Ishikawa (cell line): ENCODE measurements around the gene TUBGCP2.

Experiments
- CEBPB ChIP-seq: IDR thresholded peaks from 2 replicates; pipeline ENCODE4 v1.6.1; 2012
- CREB1 ChIP-seq: IDR thresholded peaks from 2 replicates; pipeline ENCODE4 v1.6.1; 2012; ENCODE audit warnings: low read depth
- EGR1 ChIP-seq: IDR thresholded peaks from 2 replicates; pipeline ENCODE4 v1.6.1; 2012
- EP300 ChIP-seq: IDR thresholded peaks from 2 replicates; pipeline ENCODE4 v1.6.1; 2012; ENCODE audit warnings: borderline replicate concordance
- FOXM1 ChIP-seq: IDR thresholded peaks from 2 replicates; pipeline ENCODE4 v1.6.1; 2012; ENCODE audit warnings: low read depth, borderline replicate concordance
- NFIC ChIP-seq: IDR thresholded peaks from 2 replicates; pipeline ENCODE4 v1.6.1; 2012
- RAD21 ChIP-seq: IDR thresholded peaks from 2 replicates; pipeline ENCODE4 v1.6.1; 2012; ENCODE audit warnings: low read depth
- REST ChIP-seq: IDR thresholded peaks from 2 replicates; pipeline ENCODE4 v1.6.1; 2012; ENCODE audit warnings: low read depth, mild to moderate bottlenecking
- TAF1 ChIP-seq: IDR thresholded peaks from 2 replicates; pipeline ENCODE4 v1.6.1; 2012; ENCODE audit warnings: low read depth, mild to moderate bottlenecking
- TCF12 ChIP-seq: IDR thresholded peaks from 2 replicates; pipeline ENCODE4 v1.6.1; 2012; ENCODE audit warnings: low read depth
- TEAD4 ChIP-seq: IDR thresholded peaks from 2 replicates; pipeline ENCODE4 v1.6.1; 2012
- YY1 ChIP-seq: IDR thresholded peaks from 2 replicates; pipeline ENCODE4 v1.6.1; 2012; ENCODE audit warnings: low read depth
- ZBTB7A ChIP-seq: IDR thresholded peaks from 2 replicates; pipeline ENCODE4 v1.6.1; 2012; ENCODE audit warnings: low read depth
- TF ChIP-seq, protein P1 (sequence below): IDR thresholded peaks from 2 replicates; pipeline ENCODE4 v1.6.1; 2012
- TF ChIP-seq, protein P2 (sequence below): IDR thresholded peaks from 2 replicates; pipeline ENCODE4 v1.6.1; 2012

Gene TUBGCP2

DNA sequence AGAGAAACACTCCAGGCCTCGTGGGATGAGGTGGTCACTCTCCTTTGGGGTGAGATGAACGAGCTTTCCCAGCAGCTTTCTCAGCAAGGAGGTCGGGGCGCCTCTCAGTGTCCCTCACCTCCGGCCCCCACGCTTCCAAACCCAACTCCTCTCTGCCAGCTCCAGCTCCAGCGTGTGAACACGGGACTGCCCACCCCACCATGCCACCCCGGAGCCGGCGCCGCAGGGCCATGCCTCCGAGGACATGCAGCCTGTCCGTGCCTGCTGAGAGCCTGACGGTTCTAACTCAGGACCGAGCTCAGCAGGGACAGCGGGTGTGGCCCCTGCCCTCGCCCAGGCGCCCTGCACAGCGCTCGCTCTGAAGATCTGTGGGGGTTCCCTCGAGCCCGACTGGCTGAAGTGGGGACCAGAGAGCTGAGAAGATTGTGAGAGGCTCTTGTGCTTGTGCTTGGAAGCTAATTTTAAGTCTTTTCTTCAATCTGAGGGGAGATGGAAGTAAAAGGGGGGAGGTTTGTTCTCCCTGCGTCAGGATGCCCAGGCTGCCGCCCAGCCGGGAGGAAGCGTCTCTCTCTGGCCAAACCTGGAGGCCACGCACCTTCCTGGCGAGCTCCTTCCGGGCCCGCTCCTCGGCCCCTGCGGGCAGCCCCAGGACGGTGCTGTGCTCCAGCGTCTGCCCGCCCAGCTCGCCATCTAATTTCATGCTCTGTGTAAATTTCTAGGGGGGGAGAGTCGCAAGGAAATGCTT lies 26.9 kb downstream of the TUBGCP2 start:
- no peak for TF ChIP-seq EP300
- TF ChIP-seq, protein P1, sequence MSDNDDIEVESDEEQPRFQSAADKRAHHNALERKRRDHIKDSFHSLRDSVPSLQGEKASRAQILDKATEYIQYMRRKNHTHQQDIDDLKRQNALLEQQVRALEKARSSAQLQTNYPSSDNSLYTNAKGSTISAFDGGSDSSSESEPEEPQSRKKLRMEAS = no peak
- no peak for TF ChIP-seq YY1
- no peak for TF ChIP-seq NFIC
- no peak for TF ChIP-seq CREB1
- TF ChIP-seq TEAD4 = no peak
- TF ChIP-seq FOXM1 = no peak
- TF ChIP-seq ZBTB7A = no peak
- TF ChIP-seq, protein P2, sequence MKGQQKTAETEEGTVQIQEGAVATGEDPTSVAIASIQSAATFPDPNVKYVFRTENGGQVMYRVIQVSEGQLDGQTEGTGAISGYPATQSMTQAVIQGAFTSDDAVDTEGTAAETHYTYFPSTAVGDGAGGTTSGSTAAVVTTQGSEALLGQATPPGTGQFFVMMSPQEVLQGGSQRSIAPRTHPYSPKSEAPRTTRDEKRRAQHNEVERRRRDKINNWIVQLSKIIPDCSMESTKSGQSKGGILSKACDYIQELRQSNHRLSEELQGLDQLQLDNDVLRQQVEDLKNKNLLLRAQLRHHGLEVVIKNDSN = no peak
- TF ChIP-seq RAD21 = no peak
- TF ChIP-seq CEBPB = no peak
- no peak for TF ChIP-seq REST
- no peak for TF ChIP-seq EGR1
- TF ChIP-seq TCF12 = no peak
- TF ChIP-seq TAF1 = no peak

DNA sequence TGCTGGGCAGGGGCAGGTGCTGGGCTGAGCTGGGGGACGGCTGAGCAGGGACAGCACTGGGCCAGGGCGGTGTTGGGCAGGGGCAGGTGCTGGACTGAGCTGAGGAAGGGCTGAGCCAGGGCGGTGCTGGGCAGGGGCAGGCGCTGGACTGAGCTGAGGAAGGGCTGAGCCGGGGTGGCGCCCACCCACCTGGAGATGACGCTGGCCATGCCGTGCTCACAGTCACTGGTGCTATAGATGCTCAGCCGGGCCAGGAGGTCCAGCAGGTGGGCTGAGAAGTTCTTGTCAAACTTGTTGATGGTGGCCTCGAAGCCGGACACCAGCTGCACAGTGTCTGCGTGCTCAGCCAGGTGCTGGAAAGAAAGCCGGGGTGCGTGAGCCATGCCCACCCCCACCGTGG lies 27.6 kb downstream of the TUBGCP2 start:
- TF ChIP-seq RAD21 = no peak
- TF ChIP-seq TCF12 = no peak
- TF ChIP-seq REST = no peak
- no peak for TF ChIP-seq FOXM1
- no peak for TF ChIP-seq ZBTB7A
- TF ChIP-seq CEBPB = no peak
- TF ChIP-seq EGR1 = no peak

DNA sequence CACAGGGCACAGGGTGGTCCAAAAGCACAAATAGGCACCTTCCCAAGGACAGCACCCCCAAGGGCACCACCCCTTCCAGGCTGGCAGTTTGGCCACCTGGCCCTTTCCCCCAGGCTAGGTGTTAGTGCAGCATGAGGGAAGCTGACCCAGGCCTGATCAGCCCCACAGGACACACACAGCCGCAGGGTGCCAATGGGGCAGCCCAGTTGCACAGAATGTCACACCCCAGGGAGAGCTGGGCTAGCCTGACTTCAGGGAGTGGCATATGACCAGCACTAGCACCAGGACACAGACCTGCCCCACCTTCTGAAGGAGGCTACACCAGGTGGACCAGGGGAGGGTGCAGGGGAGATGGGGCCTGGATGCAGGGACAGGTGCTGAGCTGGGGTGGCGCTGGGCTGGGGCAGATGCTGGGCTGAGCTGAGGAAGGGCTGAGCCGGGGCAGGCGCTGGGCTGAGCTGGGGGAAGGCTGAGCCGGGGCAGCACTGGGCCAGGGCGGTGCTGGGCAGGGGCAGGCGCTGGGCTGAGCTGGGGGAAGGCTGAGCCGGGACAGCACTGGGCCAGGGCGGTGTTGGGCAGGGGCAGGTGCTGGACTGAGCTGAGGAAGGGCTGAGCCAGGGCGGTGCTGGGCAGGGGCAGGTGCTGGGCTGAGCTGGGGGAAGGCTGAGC lies 28.1 kb downstream of the TUBGCP2 start:
- TF ChIP-seq EP300 (no peak), TCF12 (no peak), CEBPB (no peak), RAD21 (no peak)
- TF ChIP-seq, protein P1 = no peak
- TF ChIP-seq, protein P2 = no peak

DNA sequence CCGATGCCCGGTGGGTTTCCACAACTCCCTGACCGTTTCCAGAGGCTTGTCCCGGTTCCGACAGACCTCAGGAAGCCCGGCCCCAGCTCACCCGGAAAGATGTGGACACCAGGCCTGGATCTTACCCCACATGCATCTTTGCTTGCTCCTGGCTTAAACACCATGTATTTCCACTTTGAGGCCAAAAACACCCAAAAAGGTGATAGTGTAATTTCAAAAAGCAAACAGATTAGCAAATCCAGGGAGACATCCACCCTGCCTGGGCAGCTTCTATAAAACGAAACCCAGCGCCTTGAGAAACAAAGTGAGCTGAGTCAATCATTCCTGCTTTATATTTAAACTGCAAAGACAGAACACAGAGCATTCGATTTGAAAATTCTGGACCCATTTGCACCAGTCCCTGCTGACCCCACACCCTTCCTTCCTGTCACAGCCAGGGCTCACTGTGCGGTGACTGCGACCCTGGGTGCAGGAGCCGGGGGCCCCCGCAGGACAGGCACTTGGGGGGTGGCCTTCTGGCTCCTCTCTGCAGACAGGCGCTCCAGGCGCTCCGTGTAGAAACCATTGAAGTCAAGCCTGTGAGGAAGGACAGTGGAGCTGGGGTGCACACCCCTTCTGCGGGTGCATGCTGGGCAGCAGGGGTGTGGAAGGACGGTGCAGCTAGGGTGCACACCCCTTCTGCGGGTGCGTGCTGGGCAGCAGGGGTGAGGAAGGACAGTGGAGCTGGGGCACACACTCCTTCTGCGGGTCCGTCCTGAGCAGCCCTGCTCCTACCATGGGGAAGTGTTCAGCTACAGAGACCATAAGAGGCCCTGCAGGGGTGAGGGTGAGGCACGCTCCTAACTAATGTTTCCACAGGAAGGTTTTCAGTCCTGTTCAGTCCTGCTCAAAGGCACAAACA lies 29.1 kb downstream of the TUBGCP2 start:
- TF ChIP-seq REST (no peak), FOXM1 (no peak)
